Activated CD8-positive, alpha-beta T cell treated with anti-CD3 and anti-CD28 coated beads for 36 hours (primary cell): Measurements from ENCODE around the gene YPEL2. TPM values are rescaled to one million over a fixed set of nuclear protein-coding genes. Genes with fewer than 3 reads are reported as not detected.

Experiments
- ATAC-seq: fragments of 200-7000 bp; cut with Tn5 transposase; one replicate; pipeline ENCODE4 v1.10.0; 2021; ENCODE audit warnings: mild to moderate bottlenecking, moderate library complexity
- CTCF ChIA-PET: fragments of 350-600 bp; sonication (Branson Sonifier 250); formaldehyde crosslinking; loops from one replicate; lab custom pipeline; 2021; ENCODE audit warnings: antibody characterized with exemption; lab: Charles Lee
- POLR2A ChIA-PET: fragments of 350-600 bp; sonication (Branson Sonifier 250); formaldehyde crosslinking; loops from one replicate; lab custom pipeline; 2021; ENCODE audit warnings: antibody characterized with exemption; lab: Charles Lee
- DNase-seq: peaks from one replicate; pipeline ENCODE4 v3.0.0-alpha.2; 2020
- H3K27ac Mint-ChIP-seq: one replicate; pipeline ENCODE4 v1.8.0; 2021; ENCODE audit warnings: mild to moderate bottlenecking, mixed read lengths
- H3K27me3 Mint-ChIP-seq: one replicate; pipeline ENCODE4 v1.8.0; 2021; ENCODE audit warnings: mixed read lengths
- H3K36me3 Mint-ChIP-seq: one replicate; pipeline ENCODE4 v1.8.0; 2021; ENCODE audit warnings: low read depth, mixed read lengths
- H3K4me1 Mint-ChIP-seq: one replicate; pipeline ENCODE4 v1.8.0; 2021; ENCODE audit warnings: low read depth, mixed read lengths
- H3K4me3 Mint-ChIP-seq: one replicate; pipeline ENCODE4 v1.8.0; 2021; ENCODE audit warnings: mild to moderate bottlenecking, moderate library complexity, mixed read lengths
- H3K9me3 Mint-ChIP-seq: one replicate; pipeline ENCODE4 v1.8.0; 2021; ENCODE audit warnings: mixed read lengths
- intact Hi-C: fragments of 100-400 bp; cut with micrococcal nuclease; formaldehyde crosslinking; loops from one replicate; pipeline ENCODE4 v1.10.0; 2022
- total RNA-seq, 2 experiments: library from RNA; stranded (reverse); gene quantifications; one replicate each; pipeline ENCODE4 v1.2.3, GENCODE V29; 2021
- TF ChIP-seq, protein P1 (sequence below): fragments of 200-600 bp; IDR thresholded peaks from one replicate; pipeline ENCODE4 v1.8.0; 2022; ENCODE audit warnings: antibody characterized with exemption, mild to moderate bottlenecking

Gene YPEL2
- total RNA-seq, 2 experiments from 2014 or later, result 4.2 to 4.9 TPM

DNA sequence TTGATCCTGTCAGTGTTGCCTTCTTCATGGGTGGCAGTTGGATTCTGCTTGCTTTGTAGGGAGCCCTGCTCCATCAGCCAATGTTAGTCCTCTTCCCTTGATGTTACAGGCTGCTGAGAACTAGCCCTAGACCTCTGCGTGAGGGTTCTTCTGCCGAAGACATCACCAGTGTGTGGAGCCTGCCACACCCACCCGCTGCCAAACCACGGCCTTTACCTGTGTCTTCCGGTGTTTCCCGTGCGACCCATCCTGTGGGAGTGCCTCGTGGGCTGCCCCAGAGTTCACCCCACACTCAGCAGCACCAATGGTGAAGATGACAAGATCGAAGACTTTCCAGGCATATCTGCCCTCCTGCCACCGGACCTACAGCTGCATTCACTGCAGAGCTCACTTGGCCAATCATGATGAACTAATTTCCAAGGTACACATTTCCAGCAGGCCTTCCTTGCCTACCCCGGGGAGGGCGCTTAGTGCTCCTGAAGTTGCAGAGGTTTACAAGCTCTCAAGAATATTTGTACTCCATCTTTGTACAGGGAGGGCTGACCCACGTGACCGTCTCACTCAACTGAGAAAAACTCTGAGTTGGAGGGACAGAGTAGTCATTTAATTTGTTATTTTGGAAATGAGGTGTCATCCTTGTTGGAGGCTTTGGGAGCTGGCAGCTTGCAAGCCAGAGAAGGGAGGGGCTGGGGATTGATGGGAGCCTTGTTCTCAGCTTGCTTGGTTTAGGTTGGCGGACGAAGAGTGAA is 21.8 kb downstream of the YPEL2 start:
- peaks cover 13% of the 10 kb centered on the region for H3K36me3 Mint-ChIP-seq
- ChIA-PET CTCF (interaction anchor here (1.1 to 1.3 kb wide), 2 partner anchors 10 to 24 kb away, joined by 3 to 5 read pairs; no protein-coding TSS in a partner anchor), POLR2A (interaction anchor here (0.9 kb wide), 1 partner anchor 9 kb away, joined by 3 read pairs; no protein-coding TSS in a partner anchor)
- H3K4me3 Mint-ChIP-seq, result no peak overlapping the region
- H3K4me1 Mint-ChIP-seq, result peaks cover 51% of the 10 kb centered on the region
- DNase-seq (peak; percentile 27), ATAC-seq (peak; percentile 25)
- no peaks in the 10 kb centered on the region for H3K27me3 Mint-ChIP-seq
- TF ChIP-seq, protein P1, sequence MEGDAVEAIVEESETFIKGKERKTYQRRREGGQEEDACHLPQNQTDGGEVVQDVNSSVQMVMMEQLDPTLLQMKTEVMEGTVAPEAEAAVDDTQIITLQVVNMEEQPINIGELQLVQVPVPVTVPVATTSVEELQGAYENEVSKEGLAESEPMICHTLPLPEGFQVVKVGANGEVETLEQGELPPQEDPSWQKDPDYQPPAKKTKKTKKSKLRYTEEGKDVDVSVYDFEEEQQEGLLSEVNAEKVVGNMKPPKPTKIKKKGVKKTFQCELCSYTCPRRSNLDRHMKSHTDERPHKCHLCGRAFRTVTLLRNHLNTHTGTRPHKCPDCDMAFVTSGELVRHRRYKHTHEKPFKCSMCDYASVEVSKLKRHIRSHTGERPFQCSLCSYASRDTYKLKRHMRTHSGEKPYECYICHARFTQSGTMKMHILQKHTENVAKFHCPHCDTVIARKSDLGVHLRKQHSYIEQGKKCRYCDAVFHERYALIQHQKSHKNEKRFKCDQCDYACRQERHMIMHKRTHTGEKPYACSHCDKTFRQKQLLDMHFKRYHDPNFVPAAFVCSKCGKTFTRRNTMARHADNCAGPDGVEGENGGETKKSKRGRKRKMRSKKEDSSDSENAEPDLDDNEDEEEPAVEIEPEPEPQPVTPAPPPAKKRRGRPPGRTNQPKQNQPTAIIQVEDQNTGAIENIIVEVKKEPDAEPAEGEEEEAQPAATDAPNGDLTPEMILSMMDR, result no peak
- H3K27ac Mint-ChIP-seq, result no peak overlapping the region
- intact Hi-C loops, result no loop called here
- peaks cover 4% of the 10 kb centered on the region for H3K9me3 Mint-ChIP-seq

DNA sequence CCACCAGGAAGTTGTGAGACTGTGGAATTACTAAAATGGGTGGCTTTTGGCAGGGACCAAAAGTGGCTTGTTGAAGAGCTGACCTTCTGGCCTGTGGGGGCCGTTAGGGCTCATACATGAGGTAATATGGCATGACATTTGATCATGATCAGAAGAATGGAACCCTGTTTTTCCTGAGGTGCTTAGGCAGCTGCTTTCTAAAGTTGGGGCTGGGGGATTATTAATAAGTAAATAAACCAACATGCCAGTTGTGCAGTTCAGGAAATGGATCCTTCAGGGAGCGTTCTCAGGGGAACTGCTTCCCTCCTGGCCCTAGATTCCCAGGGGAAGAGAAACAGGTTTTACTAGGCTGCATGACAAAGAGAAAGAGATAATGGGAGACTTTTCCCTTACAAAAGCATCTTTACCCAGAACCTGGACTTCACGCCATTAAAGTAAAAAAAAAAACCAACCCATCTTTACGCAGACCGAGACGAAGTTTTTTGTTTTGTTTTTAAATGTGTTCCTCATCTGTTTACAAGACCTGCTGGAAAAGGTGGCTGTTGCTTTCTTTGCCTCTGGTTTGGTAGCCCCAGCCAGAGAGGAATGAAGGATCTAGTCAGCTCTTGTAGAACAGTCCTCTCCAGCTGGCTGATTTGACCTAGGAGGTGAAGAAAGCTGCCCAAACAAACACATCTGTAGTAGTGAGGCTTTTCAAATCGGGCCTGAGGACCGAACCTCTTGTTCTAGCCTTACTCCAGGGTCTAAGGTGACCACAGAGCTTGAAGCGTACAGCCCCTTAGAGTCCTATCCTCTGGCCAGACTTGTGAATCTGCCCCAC is 22.7 kb downstream of the YPEL2 start:
- DNase-seq, result no peak
- Mint-ChIP-seq H3K9me3 (peaks cover 4% of the 10 kb centered on the region), H3K27me3 (no peaks in the 10 kb centered on the region), H3K4me1 (peaks cover 54% of the 10 kb centered on the region), H3K36me3 (peaks cover 13% of the 10 kb centered on the region), H3K27ac (no peak overlapping the region), H3K4me3 (no peak overlapping the region)
- TF ChIP-seq, protein P1, result no peak
- intact Hi-C loops, result no loop called here
- ATAC-seq, result no peak
- CTCF ChIA-PET, result interaction anchor here (1.1 to 1.3 kb wide), 2 partner anchors 11 to 25 kb away, joined by 3 to 5 read pairs; no protein-coding TSS in a partner anchor
- POLR2A ChIA-PET, result interaction anchor here (0.6 to 1.4 kb wide), 6 partner anchors 8 to 69 kb away, joined by 3 to 4 read pairs (median 3); no protein-coding TSS in a partner anchor

DNA sequence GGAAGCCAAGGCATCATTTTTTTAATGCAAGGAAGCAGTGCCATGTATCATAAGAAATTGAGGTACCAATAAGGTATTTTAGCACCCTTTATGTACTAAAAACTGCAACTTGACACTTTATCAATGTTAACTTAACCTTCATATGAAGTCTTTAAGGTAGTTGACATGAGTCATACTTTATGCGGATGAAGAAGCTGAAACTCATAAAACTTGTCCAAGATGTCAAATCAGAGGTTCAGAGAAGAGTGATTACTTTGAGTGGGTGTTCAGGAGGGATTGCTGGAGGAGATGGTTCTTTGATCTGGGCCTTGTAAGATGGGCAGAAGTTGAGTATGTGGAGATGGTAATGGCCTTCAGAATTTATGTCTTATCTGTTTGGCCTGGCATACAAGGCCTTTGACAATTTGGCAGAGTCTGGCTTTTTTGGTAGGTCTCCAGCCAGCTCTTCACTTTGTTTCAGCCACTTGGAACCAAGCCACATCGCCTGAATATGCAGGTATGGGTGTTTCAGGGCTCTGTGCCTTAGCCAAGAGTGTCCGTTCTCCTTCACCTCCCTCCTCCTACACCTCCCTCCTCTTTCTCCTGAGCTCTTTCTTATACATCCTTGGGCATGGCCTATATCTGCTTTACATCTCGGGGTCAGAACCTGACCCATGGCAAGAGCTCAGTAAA is 23.7 kb downstream of the YPEL2 start:
- no peak for DNase-seq
- TF ChIP-seq, protein P1, result no peak
- Mint-ChIP-seq H3K9me3 (peaks cover 4% of the 10 kb centered on the region), H3K36me3 (peaks cover 13% of the 10 kb centered on the region), H3K4me3 (no peak overlapping the region), H3K27ac (no peak overlapping the region), H3K4me1 (peaks cover 55% of the 10 kb centered on the region), H3K27me3 (no peaks in the 10 kb centered on the region)
- ChIA-PET CTCF (interaction anchor here (0.9 to 1.6 kb wide), 4 partner anchors 12 to 166 kb away, joined by 3 to 5 read pairs (median 4); no protein-coding TSS in a partner anchor), POLR2A (interaction anchor here (0.6 to 1.4 kb wide), 5 partner anchors 10 to 68 kb away, joined by 3 to 4 read pairs (median 3); no protein-coding TSS in a partner anchor)
- intact Hi-C loops, result no loop called here
- ATAC-seq, result no peak

DNA sequence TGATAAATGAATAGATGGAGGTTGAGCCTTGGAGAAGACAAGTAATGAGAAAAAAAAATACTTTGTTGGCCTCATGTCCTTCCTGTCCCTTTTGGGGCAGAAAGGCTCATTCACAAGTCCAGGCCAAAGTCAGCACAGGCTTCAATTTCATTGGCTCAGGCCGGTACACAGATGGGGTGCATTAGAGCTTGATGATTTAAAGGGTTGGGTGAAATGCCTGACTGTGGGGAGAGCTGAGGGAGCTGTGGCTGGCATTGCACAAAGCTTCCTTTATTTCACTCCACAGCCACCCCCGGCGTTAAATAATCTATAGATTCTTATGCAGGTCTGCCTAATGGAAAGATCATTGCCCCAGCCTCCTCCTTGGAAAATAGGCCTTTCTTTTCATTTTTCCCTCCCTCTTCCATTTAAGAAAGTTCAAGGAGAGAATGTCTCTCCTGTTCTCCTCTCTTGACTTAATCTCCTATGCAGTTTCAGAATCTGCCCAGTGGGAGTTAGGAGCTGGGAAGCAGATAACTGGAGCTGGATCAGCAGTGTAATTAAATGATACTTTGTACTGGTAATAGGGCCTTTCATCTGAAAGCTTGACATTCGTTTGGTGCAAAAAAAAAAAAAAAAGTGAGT is 24.4 kb downstream of the YPEL2 start:
- Mint-ChIP-seq H3K36me3 (peaks cover 13% of the 10 kb centered on the region), H3K4me3 (no peak overlapping the region), H3K27me3 (no peaks in the 10 kb centered on the region), H3K9me3 (peaks cover 4% of the 10 kb centered on the region), H3K4me1 (peaks cover 61% of the 10 kb centered on the region), H3K27ac (no peak overlapping the region)
- TF ChIP-seq, protein P1, result no peak
- no peak for ATAC-seq
- POLR2A ChIA-PET, result interaction anchor here (1.0 to 1.4 kb wide), 3 partner anchors 11 to 19 kb away, joined by 4 to 5 read pairs (median 4); no protein-coding TSS in a partner anchor
- intact Hi-C loops, result no loop called here
- CTCF ChIA-PET, result interaction anchor here (0.9 to 1.8 kb wide), 6 partner anchors 13 to 166 kb away, joined by 3 to 6 read pairs (median 4); no protein-coding TSS in a partner anchor
- no peak for DNase-seq
